GM13977 (cell line): ENCODE data around the gene RAD50.

Experiments
- DNase-seq: peaks from one replicate; pipeline ENCODE4 v3.0.0; 2012; ENCODE audit warnings: low spot score
- CTCF ChIP-seq: IDR thresholded peaks from 2 replicates; pipeline ENCODE4 v1.5.1; 2012; ENCODE audit warnings: mild to moderate bottlenecking, control low read depth; ENCODE audit not compliant: insufficient read depth; ENCODE audit errors: extremely low read depth, missing control alignments
- in situ Hi-C: fragments of 300-500 bp; cut with MboI; formaldehyde crosslinking; loops from one replicate; pipeline ENCODE4 v1.12.0; 2022; ENCODE audit warnings: low sequenced_read_pairs, low pct_unique_long_range_greater_than_20kb, mixed read lengths, inconsistent platforms; ENCODE audit not compliant: unreplicated experiment

The RAD50 gene

GRCh38 chr5:132665574-132666080 lies 108.8 kb downstream of the RAD50 start:
- no peak for DNase-seq
- TF ChIP-seq CTCF: no peak
- in situ Hi-C loops: no loop called here

DNA sequence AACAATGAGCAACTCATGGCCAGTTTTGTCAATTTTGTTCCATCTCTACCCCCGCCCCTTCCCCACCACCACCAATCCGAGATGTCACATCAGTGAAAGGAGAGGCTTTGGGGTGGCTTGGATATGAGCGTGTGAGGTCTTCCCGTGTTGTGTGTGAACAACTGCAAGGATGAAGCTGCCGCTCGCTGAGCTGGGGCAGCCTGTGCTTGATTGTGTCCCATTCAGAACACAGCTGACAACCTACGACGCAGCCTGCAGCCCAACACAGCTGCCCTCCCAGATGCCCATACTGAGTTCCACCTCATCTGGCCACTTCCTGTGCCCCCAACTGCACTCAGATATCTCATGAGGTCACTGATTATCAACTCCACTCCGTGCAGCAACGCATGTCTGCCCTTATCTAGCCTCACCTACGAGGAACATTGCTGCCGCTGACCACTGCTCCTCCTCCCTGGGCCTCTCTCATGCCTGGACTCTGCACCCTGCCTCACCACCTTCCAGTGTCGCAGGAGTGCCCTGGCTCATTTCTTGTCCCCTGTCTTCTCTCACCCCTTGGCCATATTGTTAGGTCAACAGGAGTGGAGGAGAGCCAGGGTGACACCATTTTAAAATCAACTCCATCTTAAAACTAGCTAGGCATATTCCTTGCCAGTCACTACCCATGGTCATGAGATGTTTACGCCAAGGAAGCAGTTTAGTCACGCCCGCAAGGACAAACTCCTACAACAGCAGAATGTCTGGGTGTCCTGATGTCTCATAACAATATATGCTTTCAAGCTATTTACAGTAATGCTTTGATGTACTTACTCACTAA lies 109.7 kb downstream of the RAD50 start:
- no peak for DNase-seq
- in situ Hi-C loops: no loop called here
- no peak for TF ChIP-seq CTCF

DNA sequence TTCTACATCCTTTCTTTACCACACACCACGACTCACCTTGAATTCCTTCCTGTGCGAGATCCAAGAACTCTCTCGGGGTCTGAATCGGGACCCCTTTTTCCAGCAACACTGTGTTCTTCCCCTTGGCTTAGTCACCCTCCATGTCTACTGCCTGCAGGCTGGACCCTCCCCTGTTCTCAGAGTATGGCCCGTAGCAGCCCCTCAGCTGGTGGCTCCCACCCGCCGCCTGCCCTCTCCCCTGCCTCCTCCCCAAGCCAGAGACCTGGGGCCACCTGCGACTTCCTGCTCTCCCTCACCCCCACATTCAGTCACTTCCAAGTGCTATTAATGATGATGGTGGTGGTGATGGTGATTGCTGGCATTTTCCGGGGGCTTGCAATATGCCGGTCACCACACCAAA lies 110.5 kb downstream of the RAD50 start:
- in situ Hi-C loops: no loop called here
- no peak for TF ChIP-seq CTCF
- DNase-seq: no peak

DNA sequence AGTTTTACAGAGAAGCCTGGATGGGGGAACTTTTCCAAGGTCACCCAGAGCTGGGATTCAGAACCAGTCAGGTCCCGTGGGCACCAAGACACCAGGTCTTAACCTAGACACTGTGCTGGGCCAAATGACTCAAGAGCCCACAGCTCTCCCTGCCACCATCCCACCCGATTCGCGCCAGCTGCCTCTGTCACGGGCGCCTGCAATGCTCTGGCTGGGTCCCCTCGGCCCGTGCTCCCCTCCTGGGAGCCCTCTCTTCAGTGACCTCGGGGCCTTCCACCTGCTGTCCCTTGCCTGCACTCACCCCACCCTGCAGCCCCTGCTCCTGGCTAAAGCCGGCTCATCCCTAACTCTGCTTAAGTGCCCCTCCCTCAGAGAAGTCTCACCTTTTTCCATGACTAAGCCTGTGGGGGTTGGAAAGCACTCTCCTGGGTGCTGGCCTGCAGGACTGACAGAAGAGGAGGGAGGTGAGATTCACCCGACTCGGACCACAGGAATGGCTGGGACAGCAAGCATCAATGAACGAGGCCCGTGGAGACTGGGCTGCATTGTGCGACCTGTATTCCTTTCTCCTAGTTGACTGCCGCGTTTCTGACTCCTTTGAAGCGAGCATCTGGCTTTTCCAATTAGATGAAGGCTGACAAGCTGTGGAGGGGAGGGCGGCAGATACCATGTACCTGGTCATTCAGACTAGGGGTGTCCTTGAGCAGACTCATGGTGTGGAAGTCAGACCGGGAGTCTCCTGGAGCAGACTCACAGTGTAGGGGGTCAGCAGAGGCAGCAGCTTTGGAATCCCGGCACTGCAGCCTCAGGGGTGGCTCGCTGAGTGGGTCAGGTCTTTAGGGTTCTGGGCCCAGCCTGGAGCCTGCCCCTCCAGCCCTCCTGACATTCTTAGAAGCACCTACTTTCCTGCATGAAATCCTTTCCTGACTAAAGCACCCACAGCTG lies 111.3 kb downstream of the RAD50 start:
- in situ Hi-C loops: no loop called here
- DNase-seq: no peak
- no peak for TF ChIP-seq CTCF

DNA sequence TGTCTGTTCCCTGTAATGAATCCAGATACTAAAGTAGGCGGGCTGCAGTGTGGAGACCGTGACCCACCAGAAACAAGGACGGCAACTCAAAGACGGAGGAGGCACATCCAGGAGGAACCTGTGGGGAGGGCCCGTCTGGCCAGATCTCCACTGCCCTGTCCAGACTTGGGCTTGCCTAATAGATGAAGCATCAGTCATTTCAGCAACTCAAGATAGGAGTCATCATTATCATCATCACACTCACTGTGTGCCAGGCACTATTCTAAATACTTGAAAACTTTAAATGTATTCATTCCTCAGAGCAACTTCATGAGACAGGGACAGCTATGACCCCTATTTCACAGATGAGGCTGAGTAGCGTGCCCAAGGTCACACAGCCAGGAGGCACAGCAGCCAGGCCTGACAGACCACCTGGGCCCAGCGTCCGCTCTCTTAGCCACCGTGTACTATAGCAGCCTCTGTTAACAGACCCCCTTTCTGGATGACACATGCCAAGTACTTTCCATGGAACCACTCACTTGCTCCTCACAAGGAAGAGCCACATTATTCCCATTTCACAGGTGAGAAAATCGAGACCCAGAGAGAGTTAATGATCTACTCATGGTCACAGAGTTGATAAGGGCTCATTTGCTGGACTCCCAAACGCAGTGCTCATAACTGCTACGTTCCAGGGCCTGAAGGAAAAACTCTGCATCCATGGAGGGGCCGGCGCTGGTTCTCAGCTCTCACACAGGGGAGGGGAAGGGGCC lies 112.1 kb downstream of the RAD50 start:
- in situ Hi-C loops: no loop called here
- no peak for DNase-seq
- TF ChIP-seq CTCF: no peak

- no peak for TF ChIP-seq CTCF
- DNase-seq: no peak
- in situ Hi-C loops: no loop called here
Observed at GRCh38 chr5:132669455-132669820, 112.7 kb downstream of the RAD50 start.
